Upper lobe of left lung (tissue), 4 donors: ENCODE results near the gene PPM1G.

Experiments used
- POLR2AphosphoS5 ChIP-seq, 2 donors: sonication (generic); formaldehyde crosslinking; IDR thresholded peaks; one replicate each; pipeline ENCODE4 v1.5.1; 2017; ENCODE audit warnings: antibody characterized with exemption in 2 of 2
- TF ChIP-seq, protein P1 (sequence below), 6 experiments: fragments of 450-650 bp in 4 of 6; fragments of 200-600 bp in 2 of 6; sonication (generic) in 2 of 6; IDR thresholded peaks; one replicate each; pipeline ENCODE4 v1.5.1; 2016 to 2019; ENCODE audit warnings: antibody characterized with exemption in 6 of 6

- TF ChIP-seq, protein P1, sequence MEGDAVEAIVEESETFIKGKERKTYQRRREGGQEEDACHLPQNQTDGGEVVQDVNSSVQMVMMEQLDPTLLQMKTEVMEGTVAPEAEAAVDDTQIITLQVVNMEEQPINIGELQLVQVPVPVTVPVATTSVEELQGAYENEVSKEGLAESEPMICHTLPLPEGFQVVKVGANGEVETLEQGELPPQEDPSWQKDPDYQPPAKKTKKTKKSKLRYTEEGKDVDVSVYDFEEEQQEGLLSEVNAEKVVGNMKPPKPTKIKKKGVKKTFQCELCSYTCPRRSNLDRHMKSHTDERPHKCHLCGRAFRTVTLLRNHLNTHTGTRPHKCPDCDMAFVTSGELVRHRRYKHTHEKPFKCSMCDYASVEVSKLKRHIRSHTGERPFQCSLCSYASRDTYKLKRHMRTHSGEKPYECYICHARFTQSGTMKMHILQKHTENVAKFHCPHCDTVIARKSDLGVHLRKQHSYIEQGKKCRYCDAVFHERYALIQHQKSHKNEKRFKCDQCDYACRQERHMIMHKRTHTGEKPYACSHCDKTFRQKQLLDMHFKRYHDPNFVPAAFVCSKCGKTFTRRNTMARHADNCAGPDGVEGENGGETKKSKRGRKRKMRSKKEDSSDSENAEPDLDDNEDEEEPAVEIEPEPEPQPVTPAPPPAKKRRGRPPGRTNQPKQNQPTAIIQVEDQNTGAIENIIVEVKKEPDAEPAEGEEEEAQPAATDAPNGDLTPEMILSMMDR (IDR thresholded peaks at IDR 0.05): no peak
- TF ChIP-seq POLR2AphosphoS5 (IDR thresholded peaks at IDR 0.05): no peak
Observed at GRCh38 chr2:27390822-27391679, 18.3 kb downstream of the PPM1G start.
